Middle frontal gyrus (tissue), 1 donor: ENCODE results near the gene ZCWPW1.

Experiments
- DNase-seq: peaks from one replicate; pipeline ENCODE4 v3.0.0-alpha.2; 2015; ENCODE audit warnings: low spot score; ENCODE audit errors: extremely low spot score

ZCWPW1 gene

DNA sequence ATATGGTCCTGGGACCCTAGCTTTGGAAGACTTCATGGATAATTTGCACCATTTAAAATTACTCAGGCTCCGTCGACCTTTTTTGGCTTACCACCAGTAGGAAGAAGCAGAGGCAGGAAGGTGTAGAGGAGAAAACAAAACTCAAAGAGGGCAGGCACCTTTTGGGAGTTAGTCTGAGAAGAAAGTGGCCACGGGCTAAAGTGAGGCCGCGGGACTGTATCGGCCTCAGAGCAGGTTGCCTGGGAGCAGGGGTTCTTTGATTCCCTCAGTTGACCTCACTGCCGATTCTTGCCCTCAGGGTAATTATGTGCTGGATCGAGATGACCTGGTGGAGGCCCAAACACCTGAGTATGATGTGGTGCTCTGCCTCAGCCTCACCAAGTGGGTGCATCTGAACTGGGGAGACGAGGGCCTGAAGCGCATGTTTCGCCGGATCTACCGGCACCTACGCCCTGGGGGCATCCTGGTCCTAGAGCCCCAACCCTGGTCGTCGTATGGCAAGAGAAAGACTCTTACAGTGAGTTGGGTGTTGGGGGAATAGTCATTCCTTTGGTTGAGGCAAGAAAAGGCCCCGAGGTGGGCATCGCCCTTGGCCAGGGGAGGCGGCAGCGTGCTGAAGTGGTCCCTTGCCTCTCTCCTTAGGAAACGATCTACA lies 4.2 kb upstream of the ZCWPW1 start:
- DNase-seq = no peak

DNA sequence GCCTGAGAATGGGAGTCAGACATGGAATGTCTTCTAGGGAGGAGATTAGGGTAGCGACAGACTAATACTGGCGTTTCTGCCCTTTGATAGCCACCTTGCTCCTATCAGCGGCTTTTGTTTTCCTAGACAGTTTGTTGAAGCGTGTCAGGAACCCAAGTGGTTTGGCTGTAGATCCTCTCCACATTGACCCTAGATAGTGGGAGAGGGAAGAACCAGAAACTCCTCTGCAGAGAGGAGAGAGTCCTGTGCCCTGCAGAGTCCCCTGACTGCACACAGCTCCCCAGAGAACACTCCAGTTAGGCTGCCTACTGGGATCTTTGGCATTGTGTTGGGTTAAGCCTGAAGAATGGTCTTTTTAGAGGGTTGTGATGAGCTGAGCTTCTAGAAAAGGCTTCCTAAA lies 3.5 kb upstream of the ZCWPW1 start:
- DNase-seq = no peak

GRCh38 chr7:100431286-100431735 lies 2.8 kb upstream of the ZCWPW1 start:
- no peak for DNase-seq

GRCh38 chr7:100430493-100431285 lies 2.2 kb upstream of the ZCWPW1 start:
- no peak for DNase-seq

DNA sequence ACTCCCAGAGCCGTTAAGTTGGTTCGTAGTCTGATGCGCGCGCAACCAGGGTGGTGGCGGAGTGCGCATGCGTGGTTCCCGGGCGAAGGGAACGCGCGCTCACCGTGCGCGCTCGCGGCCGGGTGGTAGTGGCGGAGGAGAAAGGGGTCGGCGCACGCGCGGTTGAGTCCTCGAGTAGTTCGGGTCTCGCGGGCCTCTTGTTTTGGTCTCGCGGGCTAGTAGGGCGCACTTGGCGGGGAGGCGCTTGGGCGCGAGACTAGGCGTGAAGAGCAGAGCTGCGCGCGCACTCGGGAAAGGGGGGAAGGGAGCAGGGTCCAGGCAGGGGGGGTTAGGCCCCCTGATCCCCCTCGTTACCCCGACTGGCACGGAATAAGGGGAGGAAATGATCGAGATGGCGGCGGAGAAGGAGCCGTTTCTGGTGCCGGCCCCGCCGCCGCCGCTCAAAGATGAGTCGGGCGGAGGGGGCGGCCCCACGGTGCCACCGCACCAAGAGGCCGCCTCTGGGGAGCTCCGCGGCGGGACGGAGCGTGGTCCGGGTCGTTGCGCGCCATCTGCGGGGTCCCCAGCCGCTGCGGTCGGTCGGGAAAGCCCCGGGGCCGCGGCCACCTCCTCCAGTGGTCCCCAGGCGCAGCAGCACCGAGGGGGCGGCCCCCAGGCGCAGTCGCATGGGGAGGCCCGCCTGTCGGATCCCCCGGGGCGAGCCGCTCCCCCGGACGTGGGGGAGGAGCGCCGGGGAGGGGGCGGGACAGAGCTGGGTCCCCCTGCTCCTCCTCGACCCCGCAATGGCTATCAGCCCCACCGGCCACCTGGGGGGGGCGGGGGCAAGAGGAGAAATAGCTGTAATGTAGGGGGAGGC lies 1.4 kb upstream of the ZCWPW1 start, which contains the start of gene MEPCE:
MEPCE (plus strand) TSS at position 195 of the 856 bp plus-strand sequence; CDS start at position 383, 188 bp downstream.
- DNase-seq = peak; percentile 90

DNA sequence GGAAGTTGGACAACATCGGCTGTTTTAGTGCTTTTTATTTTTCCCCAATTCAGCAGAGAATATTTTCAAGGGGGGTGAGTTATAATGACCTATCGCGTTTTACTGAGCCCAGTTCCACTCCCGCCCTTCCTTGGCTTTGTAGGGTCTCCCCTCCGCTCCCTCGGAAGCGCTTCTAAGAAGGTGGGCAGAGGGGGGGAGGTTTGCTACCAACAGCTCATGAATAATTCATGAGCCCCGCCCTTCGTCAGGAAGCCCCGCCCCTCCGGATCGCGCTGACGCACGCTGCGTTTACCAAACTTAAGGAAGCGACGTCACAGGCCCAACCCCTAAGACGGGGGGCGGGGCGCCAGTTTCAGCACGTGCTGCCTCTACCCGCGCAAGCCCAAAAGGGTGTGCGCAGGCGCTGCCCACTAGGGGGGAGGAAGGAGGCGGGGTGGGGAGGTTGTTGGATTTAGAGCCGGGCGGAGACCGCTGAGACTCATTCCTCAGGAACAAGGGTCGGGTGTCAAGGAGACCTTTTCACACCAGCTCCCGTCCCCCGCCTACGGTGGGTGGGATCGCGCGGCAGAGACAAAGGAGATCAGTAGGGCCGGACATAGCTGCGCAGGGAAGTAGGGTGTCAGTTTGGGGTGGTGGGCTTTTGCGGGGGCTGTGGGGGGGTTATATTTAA lies 599 bp upstream of the ZCWPW1 start:
- DNase-seq = peak; percentile 97

DNA sequence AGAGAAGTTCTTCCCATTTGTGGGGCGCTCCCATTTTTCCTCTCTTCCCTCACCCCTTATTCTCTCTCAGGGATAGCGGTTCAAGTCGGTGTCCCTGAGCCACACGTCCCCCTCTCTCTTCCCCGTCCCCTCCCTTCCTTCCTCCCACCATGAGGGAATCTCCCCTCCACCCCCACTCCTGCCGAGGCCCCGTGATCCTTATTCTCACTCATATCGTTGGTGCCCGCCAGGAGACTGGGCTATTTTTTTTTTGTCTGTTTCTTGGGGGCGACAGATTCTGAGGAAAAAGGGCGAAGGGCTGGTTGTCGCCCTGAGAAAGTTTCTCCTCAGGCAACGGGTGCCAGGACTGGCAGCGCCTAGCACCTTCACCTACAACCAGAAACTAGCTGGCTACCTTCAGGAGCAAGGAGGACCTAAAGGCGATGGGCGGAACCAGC lies 723 bp downstream of the ZCWPW1 start:
- no peak for DNase-seq

DNA sequence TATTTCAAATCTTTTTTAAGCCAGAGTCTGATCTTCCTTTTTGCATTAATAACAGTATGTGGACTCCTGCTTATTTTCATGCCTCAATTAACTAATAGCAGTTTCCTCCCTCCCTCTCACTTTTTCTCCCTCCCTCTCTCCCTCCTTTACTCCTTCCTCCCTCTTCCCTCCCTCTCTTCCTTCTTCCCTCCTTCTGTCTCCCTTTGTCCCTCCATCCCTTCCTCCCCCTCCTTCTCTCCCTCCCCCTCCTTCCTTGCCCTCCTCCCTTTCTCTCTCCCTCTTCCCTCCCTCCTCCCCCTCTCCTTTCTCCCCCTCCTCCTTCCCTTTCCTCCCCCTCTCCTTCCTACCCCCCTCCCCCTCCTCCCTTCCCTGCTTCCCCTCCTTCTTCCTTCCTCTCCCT lies 2.0 kb downstream of the ZCWPW1 start:
- DNase-seq = no peak

GRCh38 chr7:100425347-100425746 lies 3.2 kb downstream of the ZCWPW1 start:
- no peak for DNase-seq

- no peak for DNase-seq
Measured at GRCh38 chr7:100423315-100423714, 5.2 kb downstream of the ZCWPW1 start.

DNA sequence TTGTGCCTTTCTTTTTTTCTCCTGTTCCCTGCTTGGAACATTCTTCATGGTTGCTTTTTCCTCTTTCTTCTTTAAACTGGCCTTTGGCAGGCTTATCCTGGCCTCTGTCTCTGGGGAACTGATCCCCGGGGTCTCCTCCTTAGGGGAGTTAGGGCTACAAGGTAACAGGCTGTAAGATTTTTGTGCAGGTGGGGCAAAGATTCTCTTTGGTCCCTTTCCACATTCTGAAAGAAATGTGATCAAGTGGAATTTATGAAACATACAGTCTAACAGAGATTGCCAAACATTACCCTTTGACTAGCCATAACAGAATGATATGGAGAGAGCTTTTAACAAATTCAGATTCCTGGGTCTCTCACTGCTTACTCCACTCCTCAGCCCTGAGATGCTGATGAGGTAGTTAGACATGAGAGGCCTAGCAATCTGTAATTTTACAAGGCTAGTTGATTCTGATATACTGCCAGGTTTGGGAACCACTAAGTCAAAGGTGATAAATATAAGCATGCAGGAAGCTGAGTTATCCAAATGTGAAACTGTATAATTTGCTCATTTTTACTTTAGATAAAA lies 8.8 kb downstream of the ZCWPW1 start:
- DNase-seq = no peak

GRCh38 chr7:100418930-100419659 lies 9.4 kb downstream of the ZCWPW1 start:
- DNase-seq = no peak

- no peak for DNase-seq
Measured at GRCh38 chr7:100415448-100415847, 13.1 kb downstream of the ZCWPW1 start.

DNA sequence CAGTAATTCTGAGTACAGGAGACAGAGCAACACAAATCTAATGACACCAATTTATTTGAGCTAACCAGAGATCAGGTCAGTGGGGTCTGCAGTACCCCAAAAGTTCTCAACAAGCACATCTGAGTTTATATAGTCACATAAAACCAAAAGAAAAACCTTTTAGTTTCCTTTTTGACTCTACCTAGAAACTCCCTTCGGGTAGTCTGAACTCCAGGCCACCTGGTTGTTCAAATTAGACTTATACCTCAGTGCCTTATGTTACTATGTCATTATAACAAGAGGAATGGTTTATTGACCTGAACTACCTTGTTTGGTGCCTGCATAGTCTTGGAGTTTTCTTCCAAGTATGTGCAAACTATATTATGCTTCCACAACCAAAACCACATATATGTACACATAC lies 14.6 kb downstream of the ZCWPW1 start:
- DNase-seq = no peak

- no peak for DNase-seq
Measured at GRCh38 chr7:100413346-100413745, 15.2 kb downstream of the ZCWPW1 start.

DNA sequence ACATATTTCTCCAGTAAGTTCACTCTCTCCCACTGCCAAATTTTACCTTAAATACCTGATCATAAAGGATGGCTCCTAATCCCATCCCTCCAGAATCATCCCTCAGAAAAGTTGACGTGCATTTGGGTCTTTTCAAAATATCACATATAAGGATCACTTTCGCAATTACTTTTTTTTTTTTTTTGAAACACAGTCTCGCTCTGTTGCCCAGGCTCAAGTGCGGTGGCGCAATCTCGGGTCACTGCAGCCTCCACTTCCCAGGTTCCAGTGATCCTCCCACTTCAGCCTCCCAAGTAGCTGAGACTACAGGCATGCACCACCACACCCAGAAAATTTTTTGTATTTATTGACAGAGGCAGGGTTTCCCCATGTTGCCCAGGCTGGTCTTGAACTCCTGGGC lies 17.4 kb downstream of the ZCWPW1 start:
- no peak for DNase-seq

- DNase-seq = peak; percentile 11
Measured at GRCh38 chr7:100407285-100408180, 21.0 kb downstream of the ZCWPW1 start.

DNA sequence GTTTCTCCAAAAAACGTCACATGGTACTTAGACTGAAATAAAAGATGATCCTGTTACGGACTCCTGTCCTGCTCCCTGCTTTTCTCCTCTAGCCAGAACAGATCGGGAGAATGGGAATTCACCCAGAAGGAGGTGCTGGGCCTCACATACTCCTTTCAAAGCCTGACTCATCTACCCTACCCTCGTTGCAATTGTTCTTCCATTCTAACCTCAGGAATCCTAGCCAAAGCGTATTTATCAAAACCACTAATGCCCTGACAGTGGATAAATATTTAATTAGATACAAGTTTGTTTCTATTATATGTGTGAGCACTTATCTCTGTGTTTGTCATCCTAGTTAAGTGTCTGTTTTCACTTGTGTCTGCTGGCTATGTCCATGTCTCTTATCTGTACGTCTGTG lies 21.7 kb downstream of the ZCWPW1 start:
- no peak for DNase-seq

- no peak for DNase-seq
Measured at GRCh38 chr7:100402241-100402640, 26.3 kb downstream of the ZCWPW1 start.
